ENCODE measurements around the gene SGO2. TPM values are rescaled to one million over a fixed set of nuclear protein-coding genes. Genes with fewer than 3 reads are reported as not detected.
"Not testable (repeated sequence)": the region's sequence is repeated elsewhere in the genome, so short reads cannot be mapped to it uniquely, and the experiment has no call there.

SGO2 gene
- total RNA-seq, 4 donors from 2014 or later: 2.2 to 10.7 (median 5.6) TPM

DNA sequence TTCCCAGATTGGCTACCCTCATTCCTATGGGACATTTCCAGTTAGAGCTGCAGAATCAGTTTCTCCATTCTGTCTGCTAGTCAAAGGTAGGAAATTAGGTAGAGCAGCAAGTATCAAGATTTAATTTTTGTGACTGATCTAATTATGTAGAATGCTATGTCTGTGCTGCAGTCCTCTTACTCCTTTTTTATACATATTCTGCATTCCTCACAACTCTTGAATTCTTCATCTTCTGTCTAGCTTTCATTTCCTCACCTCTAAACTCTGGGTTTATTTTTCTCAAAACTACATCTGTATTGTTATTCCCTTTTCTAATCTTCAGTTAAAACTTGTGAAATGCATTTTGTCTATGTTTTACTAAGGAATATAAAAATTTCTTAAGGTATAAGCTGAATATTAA, 8.6 kb downstream of the SGO2 start:
- intact Hi-C loops (cut with DNase I): no loop called here
- Histone ChIP-seq H3K4me3 (no peak overlapping the region), H3K27me3 (no peaks in the 10 kb centered on the region), H3K9me3 (no peaks in the 10 kb centered on the region), H3K27ac (no peak overlapping the region), H3K36me3 (peaks cover 0 to 7% (median 0%) of the 10 kb centered on the region in 3 donors), H3K4me1 (no peaks in the 10 kb centered on the region)
- no peak for TF ChIP-seq CTCF (IDR thresholded peaks at IDR 0.05)
- no peak for TF ChIP-seq POLR2A (IDR thresholded peaks at IDR 0.05)
- no peak for DNase-seq

DNA sequence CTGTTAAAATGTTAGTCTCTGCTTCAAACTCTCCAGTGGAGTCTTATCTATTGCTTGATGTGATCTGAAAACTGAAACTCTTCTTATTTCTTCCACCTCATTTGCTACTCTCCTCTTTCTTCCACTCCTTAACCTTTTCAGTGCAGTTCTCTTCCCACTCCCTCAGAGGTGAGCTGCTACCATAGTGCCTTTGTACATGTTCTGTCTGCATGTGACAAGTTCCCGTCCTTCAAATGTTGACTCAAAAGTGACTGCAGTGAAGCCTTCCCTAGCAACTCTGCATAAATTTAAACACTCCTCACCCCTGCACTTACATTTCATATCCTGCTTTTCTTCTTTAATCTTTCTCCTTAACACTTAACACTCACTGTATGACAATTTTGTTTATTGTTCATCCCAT, 12.1 kb downstream of the SGO2 start:
- intact Hi-C loops (cut with DNase I): no loop called here
- Histone ChIP-seq H3K4me1 (no peaks in the 10 kb centered on the region), H3K4me3 (no peak overlapping the region), H3K9me3 (no peaks in the 10 kb centered on the region), H3K27ac (no peak overlapping the region), H3K27me3 (no peaks in the 10 kb centered on the region), H3K36me3 (peaks cover 0 to 19% (median 0%) of the 10 kb centered on the region in 3 donors)
- WGBS, 2 donors: 94 to 95% methylated on average over 1 of the region's 1 CpG
- DNase-seq: no peak
- TF ChIP-seq CTCF (IDR thresholded peaks at IDR 0.05): no peak
- TF ChIP-seq POLR2A (IDR thresholded peaks at IDR 0.05): no peak

DNA sequence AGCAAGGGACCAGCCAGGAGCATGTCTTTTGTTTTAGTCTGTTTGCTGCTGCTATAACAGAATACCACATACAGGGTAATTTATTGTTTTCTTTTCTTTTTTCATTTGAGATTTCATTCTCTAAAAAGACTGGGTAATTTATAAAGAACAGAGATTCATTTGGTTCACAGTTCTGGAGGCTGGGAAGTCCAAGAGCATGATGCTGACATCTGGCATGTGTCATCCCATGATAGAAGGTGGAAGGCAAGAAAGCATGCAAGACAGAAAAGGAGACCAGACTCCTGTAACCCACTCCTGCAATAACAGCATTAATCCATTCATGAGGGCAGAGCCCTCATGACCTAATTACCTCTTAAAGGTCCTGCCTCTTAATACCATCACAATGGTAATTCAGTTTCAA, 14.8 kb downstream of the SGO2 start:
- TF ChIP-seq POLR2A (IDR thresholded peaks at IDR 0.05) (no peak), CTCF (IDR thresholded peaks at IDR 0.05) (no peak)
- H3K27ac ChIP-seq: no peak overlapping the region
- peaks cover 0 to 22% (median 0%) of the 10 kb centered on the region in 3 donors for H3K36me3 ChIP-seq
- DNase-seq: no peak
- H3K9me3 ChIP-seq: no peaks in the 10 kb centered on the region
- no peaks in the 10 kb centered on the region for H3K4me1 ChIP-seq
- no peaks in the 10 kb centered on the region for H3K27me3 ChIP-seq
- intact Hi-C loops (cut with DNase I): no loop called here
- no peak overlapping the region for H3K4me3 ChIP-seq

DNA sequence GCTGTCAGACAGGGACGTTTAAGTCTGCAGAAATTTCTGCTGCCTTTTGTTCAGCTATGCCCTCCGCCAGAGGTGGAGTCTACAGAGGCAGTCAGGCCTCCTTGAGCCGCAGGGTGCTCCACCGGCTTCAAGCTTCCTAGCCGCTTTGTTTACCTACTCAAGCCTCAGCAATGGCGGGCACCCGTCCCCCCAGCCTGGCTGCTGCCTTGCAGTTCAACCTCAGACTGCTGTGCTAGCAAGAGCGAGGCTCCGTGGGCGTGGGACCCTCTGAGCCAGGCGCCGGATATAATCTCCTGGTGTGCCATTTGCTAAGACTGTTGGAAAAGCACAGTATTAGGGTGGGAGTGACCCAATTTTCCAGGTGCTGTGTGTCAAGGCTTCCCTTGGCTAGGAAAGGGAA, 40.6 kb downstream of the SGO2 start:
- intact Hi-C loops (cut with DNase I); H3K9me3 ChIP-seq; H3K36me3 ChIP-seq; DNase-seq; H3K4me3 ChIP-seq; H3K27ac ChIP-seq; H3K27me3 ChIP-seq; H3K4me1 ChIP-seq: not testable (repeated sequence)
- 80 to 95% methylated on average over 4 to 7 of the region's 12 CpGs for WGBS, 2 donors

DNA sequence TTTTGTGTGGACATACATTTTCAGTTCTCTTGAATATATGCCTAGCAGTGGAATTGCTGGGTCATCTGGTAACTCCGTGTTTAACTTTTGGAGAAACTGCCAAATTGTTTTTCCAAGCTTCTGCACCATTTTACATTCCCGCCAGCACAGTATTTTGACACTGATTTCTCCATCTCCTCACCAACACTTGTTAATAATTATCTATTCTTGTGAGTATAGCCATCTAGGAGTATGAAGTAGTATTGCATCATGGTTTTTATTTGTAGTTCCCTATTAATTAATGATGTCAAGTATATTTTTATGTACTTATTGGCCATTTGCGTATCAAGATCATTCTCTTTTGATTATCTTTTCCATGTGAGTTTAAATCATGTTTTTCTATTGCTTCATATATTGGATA, 41.9 kb downstream of the SGO2 start:
- no peak for DNase-seq
- H3K27ac ChIP-seq: no peak overlapping the region
- 96 to 97% methylated on average over 3 of the region's 3 CpGs for WGBS, 2 donors
- H3K27me3 ChIP-seq: no peaks in the 10 kb centered on the region
- H3K9me3 ChIP-seq: no peaks in the 10 kb centered on the region
- TF ChIP-seq POLR2A (IDR thresholded peaks at IDR 0.05) (no peak), CTCF (IDR thresholded peaks at IDR 0.05) (no peak)
- no peaks in the 10 kb centered on the region for H3K36me3 ChIP-seq
- no peak overlapping the region for H3K4me3 ChIP-seq
- no peaks in the 10 kb centered on the region for H3K4me1 ChIP-seq
- intact Hi-C loops (cut with DNase I): no loop called here

- Histone ChIP-seq H3K9me3 (no peaks in the 10 kb centered on the region), H3K4me1 (no peaks in the 10 kb centered on the region), H3K4me3 (no peak overlapping the region), H3K36me3 (no peaks in the 10 kb centered on the region), H3K27me3 (no peaks in the 10 kb centered on the region), H3K27ac (no peak overlapping the region)
- intact Hi-C loops (cut with DNase I): loop anchor here (10.0 kb wide), 1 partner anchor 129 kb away; no protein-coding TSS in a partner anchor
- TF ChIP-seq CTCF (IDR thresholded peaks at IDR 0.05): peak in 3 of 6 experiments; percentile 26 to 44 (median 39)
- TF ChIP-seq POLR2A (IDR thresholded peaks at IDR 0.05): no peak
- no peak for DNase-seq
- WGBS, 2 donors: 81 to 87% methylated on average over 2 of the region's 2 CpGs
These were observed 50.0 kb downstream of the SGO2 start for GRCh38 chr2:200575957-200576356.
